GM12873 (cell line): ENCODE results near the gene ELF1.

Experiments used
- TF ChIP-seq, protein P1 (sequence below): IDR thresholded peaks from 2 replicates; pipeline ENCODE4 v1.5.1; 2012; ENCODE audit warnings: low read depth, mild to moderate bottlenecking, moderate library complexity, low read length, control low read depth; ENCODE audit not compliant: insufficient read depth; ENCODE audit errors: missing control alignments

ELF1 gene

DNA sequence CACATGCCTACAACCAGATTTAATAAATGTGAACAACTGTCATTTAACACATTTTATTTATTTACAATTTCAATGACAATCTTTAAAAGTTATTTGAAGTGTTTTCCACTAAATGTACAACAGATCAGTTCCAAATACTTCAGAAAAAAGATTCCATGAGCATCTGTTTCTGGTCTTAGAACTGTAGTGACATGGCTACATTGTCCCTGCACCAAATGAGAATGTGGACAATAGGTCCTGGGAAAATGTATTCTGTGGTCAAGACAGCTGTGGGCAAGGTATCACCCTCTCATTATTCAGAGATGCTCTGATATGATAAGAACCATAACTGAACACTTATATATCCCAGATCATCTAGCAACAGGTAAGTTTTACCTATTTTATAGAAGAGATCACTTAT, 43.7 kb downstream of the ELF1 start:
- TF ChIP-seq, protein P1, sequence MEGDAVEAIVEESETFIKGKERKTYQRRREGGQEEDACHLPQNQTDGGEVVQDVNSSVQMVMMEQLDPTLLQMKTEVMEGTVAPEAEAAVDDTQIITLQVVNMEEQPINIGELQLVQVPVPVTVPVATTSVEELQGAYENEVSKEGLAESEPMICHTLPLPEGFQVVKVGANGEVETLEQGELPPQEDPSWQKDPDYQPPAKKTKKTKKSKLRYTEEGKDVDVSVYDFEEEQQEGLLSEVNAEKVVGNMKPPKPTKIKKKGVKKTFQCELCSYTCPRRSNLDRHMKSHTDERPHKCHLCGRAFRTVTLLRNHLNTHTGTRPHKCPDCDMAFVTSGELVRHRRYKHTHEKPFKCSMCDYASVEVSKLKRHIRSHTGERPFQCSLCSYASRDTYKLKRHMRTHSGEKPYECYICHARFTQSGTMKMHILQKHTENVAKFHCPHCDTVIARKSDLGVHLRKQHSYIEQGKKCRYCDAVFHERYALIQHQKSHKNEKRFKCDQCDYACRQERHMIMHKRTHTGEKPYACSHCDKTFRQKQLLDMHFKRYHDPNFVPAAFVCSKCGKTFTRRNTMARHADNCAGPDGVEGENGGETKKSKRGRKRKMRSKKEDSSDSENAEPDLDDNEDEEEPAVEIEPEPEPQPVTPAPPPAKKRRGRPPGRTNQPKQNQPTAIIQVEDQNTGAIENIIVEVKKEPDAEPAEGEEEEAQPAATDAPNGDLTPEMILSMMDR: no peak

DNA sequence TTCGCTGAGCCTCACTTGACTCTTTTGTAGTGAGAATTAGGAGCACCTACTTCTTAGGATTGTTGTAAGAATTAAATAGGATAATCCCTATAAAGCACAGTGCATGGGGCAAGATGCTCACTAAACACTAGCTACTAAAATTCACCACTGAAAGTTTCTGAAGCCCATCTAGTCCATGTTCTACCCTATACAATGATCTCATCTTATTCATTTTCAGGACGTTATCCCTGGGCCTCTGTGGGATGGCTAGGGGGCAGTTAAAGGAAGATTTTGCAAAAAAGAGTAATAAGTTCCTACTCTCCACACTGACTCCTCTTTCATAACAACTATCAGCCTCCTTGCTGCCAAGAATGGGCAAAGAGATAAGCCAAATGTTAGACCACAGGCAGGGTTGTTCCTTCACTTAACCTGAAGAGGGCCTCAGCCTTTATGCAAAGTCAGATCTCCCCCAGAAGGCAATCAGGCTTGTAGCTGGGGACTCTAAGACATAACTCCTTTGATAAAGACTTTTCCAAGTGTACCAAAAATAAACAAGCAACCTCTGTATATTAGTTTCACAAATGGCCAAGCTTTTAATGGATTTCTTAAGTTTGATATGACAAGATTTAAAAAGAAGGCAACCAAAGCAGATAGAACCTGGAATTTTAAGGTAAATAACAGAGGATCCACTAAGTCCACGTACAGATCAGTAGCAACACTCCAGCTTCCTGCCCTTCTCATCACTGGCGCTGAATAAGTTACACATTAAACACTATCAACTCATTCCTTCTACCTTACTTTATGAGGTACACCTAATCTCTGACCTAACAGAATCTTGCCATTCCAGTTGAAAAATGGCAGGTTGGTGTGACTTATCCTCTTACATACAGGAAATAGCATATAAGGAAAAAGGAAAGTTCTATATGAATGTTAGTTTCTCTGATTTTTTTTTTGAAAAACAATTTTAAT, 44.4 kb downstream of the ELF1 start:
- TF ChIP-seq, protein P1: peak; percentile 82

DNA sequence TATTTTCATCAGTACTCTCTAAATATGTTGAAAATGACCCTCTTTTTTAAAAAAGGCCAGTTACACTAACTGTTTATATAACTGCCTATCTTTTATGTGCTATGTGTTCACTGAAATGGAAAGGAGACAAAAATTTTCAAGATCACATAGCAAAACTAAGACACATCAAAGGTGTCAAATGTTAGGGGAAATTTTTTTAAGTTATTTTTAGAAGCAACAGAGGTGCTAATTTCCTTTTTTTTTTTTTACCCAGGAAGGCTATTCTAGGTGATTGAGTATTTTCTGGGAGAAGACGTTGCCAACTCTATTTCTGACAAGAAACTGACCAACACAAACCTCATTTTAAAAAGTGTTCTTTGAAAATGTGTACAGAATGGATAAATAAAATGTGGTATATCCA, 45.7 kb downstream of the ELF1 start:
- TF ChIP-seq, protein P1: no peak

GRCh38 chr13:40971321-40971720, 47.8 kb downstream of the ELF1 start:
- TF ChIP-seq, protein P1: no peak

GRCh38 chr13:40970803-40971202, 48.3 kb downstream of the ELF1 start:
- TF ChIP-seq, protein P1: no peak

- TF ChIP-seq, protein P1: no peak
Observed at GRCh38 chr13:40969169-40969901, 49.8 kb downstream of the ELF1 start.

- TF ChIP-seq, protein P1: no peak
Observed at GRCh38 chr13:40968416-40969000, 50.6 kb downstream of the ELF1 start.
